GM18498 (cell line): ENCODE data around the gene ODF2L.
A peak's percentile ranks its signal among the peaks of the same experiment; 100 is the strongest.

ENCODE experiments used
- ATAC-seq: cut with Tn5 transposase; IDR thresholded peaks from one replicate; pipeline ENCODE4 v1.9.1; 2021; ENCODE audit warnings: mild to moderate bottlenecking, moderate library complexity; ENCODE audit not compliant: unreplicated experiment

Gene ODF2L

GRCh38 chr1:86395751-86396497, at the start of gene ODF2L:
Gene ODF2L, minus strand, starts transcription at chr1:86396323. Its CDS starts 9,296 bp downstream, at chr1:86387027.
- ATAC-seq = peak; percentile 100

- no peak for ATAC-seq
Measured at GRCh38 chr1:86445919-86446318, 49.8 kb upstream of the ODF2L start.

- ATAC-seq = no peak
Measured at GRCh38 chr1:86441997-86442396, 45.9 kb upstream of the ODF2L start.

GRCh38 chr1:86441581-86441980, 45.5 kb upstream of the ODF2L start:
- no peak for ATAC-seq

GRCh38 chr1:86436041-86436440, 39.9 kb upstream of the ODF2L start:
- no peak for ATAC-seq

- ATAC-seq = no peak
Measured at GRCh38 chr1:86435327-86435726, 39.2 kb upstream of the ODF2L start.

- ATAC-seq = no peak
Measured at GRCh38 chr1:86434059-86434458, 37.9 kb upstream of the ODF2L start.

GRCh38 chr1:86430376-86430775, 34.3 kb upstream of the ODF2L start:
- ATAC-seq = no peak

- no peak for ATAC-seq
Measured at GRCh38 chr1:86429835-86430234, 33.7 kb upstream of the ODF2L start.

- ATAC-seq = no peak
Measured at GRCh38 chr1:86429122-86429725, 33.1 kb upstream of the ODF2L start.

GRCh38 chr1:86423873-86424272, 27.8 kb upstream of the ODF2L start, which contains the start of gene CLCA2:
Gene CLCA2, plus strand, starts transcription at chr1:86424171. Its CDS starts 77 bp downstream, at chr1:86424248.
- ATAC-seq = no peak

- ATAC-seq = no peak
Measured at GRCh38 chr1:86423473-86423872, 27.4 kb upstream of the ODF2L start.

- ATAC-seq = no peak
Measured at GRCh38 chr1:86421601-86422280, 25.6 kb upstream of the ODF2L start.

- ATAC-seq = peak; percentile 83
Measured at GRCh38 chr1:86419277-86419903, 23.3 kb upstream of the ODF2L start.

GRCh38 chr1:86416343-86416742, 20.2 kb upstream of the ODF2L start:
- no peak for ATAC-seq

GRCh38 chr1:86410879-86411278, 14.8 kb upstream of the ODF2L start:
- no peak for ATAC-seq

GRCh38 chr1:86409416-86410021, 13.4 kb upstream of the ODF2L start:
- ATAC-seq = no peak

- ATAC-seq = peak; percentile 37
Measured at GRCh38 chr1:86396498-86396890, 371 bp upstream of the ODF2L start.

- ATAC-seq = no peak
Measured at GRCh38 chr1:86394416-86394815, 1.7 kb downstream of the ODF2L start.

GRCh38 chr1:86389307-86389706, 6.8 kb downstream of the ODF2L start:
- ATAC-seq = peak; percentile 89

GRCh38 chr1:86388777-86389176, 7.3 kb downstream of the ODF2L start:
- ATAC-seq = no peak
